ENCODE data around the gene ALG12. TPM values are rescaled to one million over a fixed set of nuclear protein-coding genes. Genes with fewer than 3 reads are reported as not detected.

Gene ALG12
- total RNA-seq, 2 experiments from 2014 or later, result 16.3 to 17.4 TPM

Small RNA genes lying within 50 kb of the gene (microRNA-seq; reads per million reads assigned to microRNA genes)
- gene MIR6821, result 4.6 reads per million

Other genes starting within 250 kb of the ALG12 start
- gene BRD1, start 90.6 kb downstream of the ALG12 start, total RNA-seq, result 10 to 100 TPM; 43.0 to 44.3 TPM
- gene ZBED4, start 64.6 kb downstream of the ALG12 start, total RNA-seq, result 10 to 100 TPM; 19.4 to 19.6 TPM
- gene CRELD2, start 196 bp upstream of the ALG12 start, total RNA-seq, result 10 to 100 TPM; 58.0 to 58.1 TPM
- 10 to 100 TPM; 45.1 to 45.7 TPM for gene PIM3, start 42.3 kb upstream of the ALG12 start, total RNA-seq
- not detected for gene IL17REL, start 94.3 kb upstream of the ALG12 start, total RNA-seq
- gene TTLL8, start 139.9 kb upstream of the ALG12 start, total RNA-seq, result not detected
- 1 to 10 TPM; 8.3 to 9.4 TPM for gene MLC1, start 167.0 kb upstream of the ALG12 start, total RNA-seq
- not detected for gene MOV10L1, start 171.6 kb upstream of the ALG12 start, total RNA-seq

All from activated CD8-positive, alpha-beta T cell treated with anti-CD3 and anti-CD28 coated beads, Interleukin-2, amount 10 ng/mL, durations not matched to agents 7 days and 5 days (primary cell).